Bronchial epithelial cell (primary cell): ENCODE measurements around the gene SH3BGRL2. TPM values are rescaled to one million over a fixed set of nuclear protein-coding genes. Genes with fewer than 3 reads are reported as not detected.
"Not testable (repeated sequence)": the region's sequence is repeated elsewhere in the genome, so short reads cannot be mapped to it uniquely, and the experiment has no call there.

ENCODE experiments used
- DNase-seq: peaks from one replicate; pipeline ENCODE4 v3.0.0-alpha.2; 2010; ENCODE audit warnings: low read depth
- FAIRE-seq: peaks from 2 replicates; lab custom pipeline; 2011; peaks lifted over from hg19 to GRCh38; lab: Jason Lieb, UNC
- H3K27me3 ChIP-seq: 2 replicates; pipeline ENCODE4 v1.5.1; 2011; ENCODE audit warnings: low read length; ENCODE audit not compliant: control insufficient read depth, insufficient read depth
- H3K36me3 ChIP-seq: 2 replicates; pipeline ENCODE4 v1.5.1; 2011; ENCODE audit warnings: low read length; ENCODE audit not compliant: control insufficient read depth, insufficient read depth
- H3K4me3 ChIP-seq: 2 replicates; pipeline ENCODE4 v1.5.1; 2011; ENCODE audit warnings: mild to moderate bottlenecking, low read depth, low read length, control low read depth
- total RNA-seq: library from RNA; depleted of rRNA; stranded (reverse); fragments of >200 nt; gene quantifications from 2 replicates; pipeline ENCODE4 v1.2.1, GENCODE V29; 2014
- TF ChIP-seq, protein P1 (sequence below): IDR thresholded peaks from 2 replicates; pipeline ENCODE4 v1.5.1; 2011; ENCODE audit warnings: mild to moderate bottlenecking, moderate library complexity, low read length, control low read depth, inconsistent platforms; ENCODE audit not compliant: insufficient read depth, severe bottlenecking

Gene SH3BGRL2
- total RNA-seq, 1 donor from 2014 or later = 15.0 TPM

DNA sequence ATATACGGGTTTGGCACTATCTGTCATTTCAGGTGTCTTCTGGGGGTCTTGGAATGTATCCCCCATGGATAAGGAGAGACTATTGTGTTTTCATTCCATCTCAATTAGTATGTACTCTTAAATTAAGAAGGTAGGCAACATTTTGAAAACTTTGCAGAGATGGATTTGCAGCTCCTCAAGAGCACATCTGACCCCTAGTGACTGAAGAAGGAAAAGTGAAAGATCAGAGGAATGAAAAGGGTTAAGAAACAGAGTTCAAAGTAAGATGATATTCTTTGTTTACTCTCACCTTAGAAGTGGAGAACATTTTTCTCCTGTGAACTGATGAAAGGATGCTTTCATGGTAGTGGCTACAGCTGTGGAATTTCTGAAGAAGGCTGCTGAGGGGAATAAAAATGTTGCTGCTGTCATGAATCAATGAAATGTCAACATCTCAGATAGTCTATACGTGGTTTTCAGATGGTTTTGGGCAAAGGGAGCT lies 41.5 kb downstream of the SH3BGRL2 start:
- no peaks in the 10 kb centered on the region for H3K36me3 ChIP-seq

GRCh38 chr6:79673947-79674346 lies 42.8 kb downstream of the SH3BGRL2 start:
- Histone ChIP-seq H3K36me3 (no peaks in the 10 kb centered on the region), H3K4me3 (no peak overlapping the region), H3K27me3 (no peaks in the 10 kb centered on the region)
- DNase-seq (no peak), FAIRE-seq (no peak)
- TF ChIP-seq, protein P1, sequence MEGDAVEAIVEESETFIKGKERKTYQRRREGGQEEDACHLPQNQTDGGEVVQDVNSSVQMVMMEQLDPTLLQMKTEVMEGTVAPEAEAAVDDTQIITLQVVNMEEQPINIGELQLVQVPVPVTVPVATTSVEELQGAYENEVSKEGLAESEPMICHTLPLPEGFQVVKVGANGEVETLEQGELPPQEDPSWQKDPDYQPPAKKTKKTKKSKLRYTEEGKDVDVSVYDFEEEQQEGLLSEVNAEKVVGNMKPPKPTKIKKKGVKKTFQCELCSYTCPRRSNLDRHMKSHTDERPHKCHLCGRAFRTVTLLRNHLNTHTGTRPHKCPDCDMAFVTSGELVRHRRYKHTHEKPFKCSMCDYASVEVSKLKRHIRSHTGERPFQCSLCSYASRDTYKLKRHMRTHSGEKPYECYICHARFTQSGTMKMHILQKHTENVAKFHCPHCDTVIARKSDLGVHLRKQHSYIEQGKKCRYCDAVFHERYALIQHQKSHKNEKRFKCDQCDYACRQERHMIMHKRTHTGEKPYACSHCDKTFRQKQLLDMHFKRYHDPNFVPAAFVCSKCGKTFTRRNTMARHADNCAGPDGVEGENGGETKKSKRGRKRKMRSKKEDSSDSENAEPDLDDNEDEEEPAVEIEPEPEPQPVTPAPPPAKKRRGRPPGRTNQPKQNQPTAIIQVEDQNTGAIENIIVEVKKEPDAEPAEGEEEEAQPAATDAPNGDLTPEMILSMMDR = no peak

More for the DNA sequence above, 41.5 kb downstream of the SH3BGRL2 start:
- DNase-seq = peak; percentile 56
- TF ChIP-seq, protein P1 = peak; percentile 54
- FAIRE-seq = no peak
- no peak overlapping the region for H3K4me3 ChIP-seq
- H3K27me3 ChIP-seq = no peaks in the 10 kb centered on the region

DNA sequence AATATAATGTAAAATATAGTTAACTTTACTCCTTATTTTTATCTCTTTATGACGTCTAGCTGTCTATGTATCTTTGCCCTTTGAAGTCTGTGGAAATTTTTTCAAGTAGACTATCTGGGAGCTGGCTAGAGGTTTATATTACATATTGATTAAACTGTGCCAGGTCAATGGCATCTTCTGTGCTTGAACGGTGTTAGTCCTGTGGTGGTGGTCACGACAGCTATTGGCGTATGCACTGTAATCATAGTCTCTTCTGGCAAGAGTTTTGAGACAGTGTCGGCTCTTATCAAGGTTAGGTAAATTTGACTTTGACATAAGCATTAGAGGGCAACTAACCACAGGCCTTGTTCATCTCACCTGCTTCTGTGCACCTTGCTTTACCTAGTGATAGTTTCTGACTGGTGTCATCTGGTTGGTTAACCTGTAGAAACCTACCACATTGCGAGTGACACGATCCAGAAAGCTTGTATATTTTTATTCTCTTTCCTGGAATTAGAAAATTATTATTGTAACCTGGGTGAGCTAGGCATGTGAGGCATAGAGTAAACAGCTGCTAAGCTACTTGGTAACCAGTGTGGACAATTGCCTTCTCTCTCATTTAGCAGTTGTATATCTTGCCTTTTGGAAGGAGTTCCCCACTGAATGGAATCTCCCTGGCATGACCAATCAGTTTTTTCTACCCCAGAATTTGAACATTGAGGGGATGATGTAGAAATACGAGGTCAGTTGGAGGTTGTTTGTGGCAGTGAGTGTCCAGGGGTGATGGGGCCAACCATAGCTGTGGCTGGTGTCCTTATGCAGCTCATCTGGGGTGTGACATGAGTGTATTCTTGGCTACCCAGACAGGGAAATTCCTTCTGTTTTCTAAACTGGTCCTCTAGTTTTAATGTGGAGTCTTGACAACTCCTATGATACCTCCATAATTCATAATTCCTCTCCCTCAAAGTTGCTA lies 45.9 kb downstream of the SH3BGRL2 start:
- H3K4me3 ChIP-seq = no peak overlapping the region
- no peaks in the 10 kb centered on the region for H3K27me3 ChIP-seq
- FAIRE-seq = no peak
- H3K36me3 ChIP-seq = no peaks in the 10 kb centered on the region
- no peak for DNase-seq
- TF ChIP-seq, protein P1 = no peak

- DNase-seq, FAIRE-seq, H3K27me3 ChIP-seq, H3K4me3 ChIP-seq, H3K36me3 ChIP-seq: not testable (repeated sequence)
Measured at GRCh38 chr6:79682682-79683081, 51.6 kb downstream of the SH3BGRL2 start.

DNA sequence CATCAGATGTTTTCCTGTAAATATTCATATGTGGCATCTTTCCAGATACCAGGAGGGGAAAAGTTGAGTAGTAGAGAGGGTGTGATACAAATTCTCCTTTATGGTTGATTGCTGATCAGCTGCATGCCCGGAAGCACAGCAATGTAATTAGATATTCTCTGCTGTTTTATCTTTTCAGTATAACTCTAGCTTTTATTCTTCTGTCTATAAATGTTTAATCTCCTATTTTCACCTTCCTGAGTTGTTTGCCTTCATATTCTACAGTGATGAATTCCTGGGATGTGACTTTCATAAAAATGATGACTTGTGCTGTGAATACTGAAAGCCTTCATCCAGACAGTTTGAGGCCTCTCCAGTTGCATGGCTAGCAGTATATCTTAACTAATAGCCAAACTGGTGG lies 53.7 kb downstream of the SH3BGRL2 start:
- FAIRE-seq (no peak), DNase-seq (no peak)
- no peak overlapping the region for H3K4me3 ChIP-seq
- no peaks in the 10 kb centered on the region for H3K27me3 ChIP-seq
- TF ChIP-seq, protein P1 = no peak
- no peaks in the 10 kb centered on the region for H3K36me3 ChIP-seq

GRCh38 chr6:79686707-79687309 lies 55.7 kb downstream of the SH3BGRL2 start:
- no peaks in the 10 kb centered on the region for H3K36me3 ChIP-seq
- FAIRE-seq = no peak

More at GRCh38 chr6:79686707-79687309, 55.7 kb downstream of the SH3BGRL2 start:
- no peak for DNase-seq
- no peak overlapping the region for H3K4me3 ChIP-seq
- TF ChIP-seq, protein P1 = no peak
- no peaks in the 10 kb centered on the region for H3K27me3 ChIP-seq
